Left renal pelvis (tissue), 4 donors: Measurements from ENCODE around the gene ARHGEF7. TPM values are rescaled to one million over a fixed set of nuclear protein-coding genes. Genes with fewer than 3 reads are reported as not detected.

Experiments
- DNase-seq, 4 donors: peaks; one replicate each; pipeline ENCODE4 v3.0.0-alpha.2; 2013; ENCODE audit warnings: low read depth in 4 of 4, low spot score in 3 of 4
- polyA plus RNA-seq, 4 donors: library from polyadenylated mRNA; unstranded; fragments of 120-200 nt; gene quantifications; one replicate each; pipeline ENCODE4 v1.2.1, GENCODE V29; 2013; ENCODE audit not compliant: insufficient read length in 4 of 4

The ARHGEF7 gene
- polyA plus RNA-seq, 4 donors = 65.6 to 89.0 (median 71.8) TPM

DNA sequence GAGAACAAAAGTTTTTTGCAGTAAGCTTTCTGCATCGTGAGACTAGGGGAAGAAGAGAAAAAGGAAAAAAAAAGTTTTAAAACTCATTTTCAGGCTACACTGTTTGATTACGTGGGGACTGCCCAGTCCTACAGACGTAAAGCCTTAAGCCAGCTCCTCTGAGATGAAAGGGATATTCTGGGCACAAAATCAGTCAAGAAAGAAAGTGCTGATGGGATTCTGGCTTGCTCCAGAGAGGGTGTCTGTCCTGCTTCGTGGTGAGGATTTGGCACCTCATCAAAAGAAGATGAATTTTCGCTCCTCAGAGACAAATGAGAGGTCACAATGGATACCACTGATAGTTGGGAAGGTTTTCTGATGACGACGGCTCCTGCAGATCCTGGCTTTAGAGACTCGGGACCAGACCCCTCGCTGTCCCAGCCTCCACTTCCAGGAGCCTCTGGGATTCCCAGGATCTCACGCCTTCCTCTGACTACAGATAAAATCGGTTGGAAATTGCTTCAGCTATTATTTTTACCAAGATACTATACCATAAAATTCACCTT, 215.0 kb downstream of the ARHGEF7 start:
- no peak for DNase-seq

DNA sequence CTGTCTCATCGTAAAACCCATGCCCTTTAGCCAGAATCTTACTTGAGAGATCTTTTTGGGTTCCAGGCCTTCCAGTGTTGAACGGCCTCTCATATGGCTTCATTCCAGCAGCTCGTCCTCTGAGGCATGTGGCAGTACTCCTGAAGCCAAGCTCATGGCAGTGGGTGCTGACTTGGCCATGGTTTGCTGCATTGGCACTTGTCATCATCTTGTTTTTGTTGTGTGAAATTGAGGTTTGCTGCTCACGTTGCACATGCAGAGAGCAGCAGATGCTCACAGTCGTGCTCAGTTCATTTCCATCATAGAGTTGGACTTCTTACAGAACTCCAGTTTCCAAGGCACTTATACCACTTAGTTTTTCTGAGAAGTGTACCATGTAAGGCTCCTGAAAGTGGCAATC, 220.2 kb downstream of the ARHGEF7 start:
- no peak for DNase-seq

DNA sequence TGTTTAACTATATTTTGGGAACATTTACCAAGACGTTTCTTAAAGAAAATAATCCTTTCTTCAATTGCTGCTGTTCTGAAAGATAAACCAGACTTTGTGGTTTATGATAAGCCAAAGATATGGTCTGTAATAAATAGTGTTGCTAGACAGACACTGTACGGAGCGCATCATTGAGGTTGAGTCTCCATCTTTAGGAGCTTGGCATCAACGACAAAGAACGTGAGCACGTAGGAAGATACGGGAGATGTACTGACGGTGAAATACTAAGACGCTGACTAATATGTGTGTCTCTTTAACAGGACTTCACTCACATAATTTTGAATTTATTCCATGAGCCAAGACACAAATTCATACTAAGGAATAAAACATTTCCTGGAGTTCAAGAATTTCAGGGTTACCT, 221.6 kb downstream of the ARHGEF7 start:
- DNase-seq = no peak

DNA sequence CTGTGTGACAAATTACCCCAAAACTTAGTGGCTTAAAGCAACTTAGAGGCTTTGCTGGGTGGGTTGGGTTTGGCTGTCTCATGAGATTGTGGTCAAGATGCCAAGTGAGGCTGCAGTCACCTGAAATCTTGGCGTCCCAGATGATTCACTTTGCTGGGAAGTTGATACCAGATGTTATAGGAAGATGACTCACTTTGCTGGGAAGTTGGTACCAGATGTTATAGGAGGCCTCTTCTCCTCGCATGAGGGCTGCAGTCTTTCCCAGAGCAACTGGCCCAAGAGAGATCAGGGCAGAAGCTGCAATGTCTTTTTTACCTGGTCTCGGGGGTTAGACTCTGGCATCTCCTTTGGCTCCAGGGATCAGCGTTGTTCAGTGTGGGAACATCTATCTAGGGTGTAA, 222.1 kb downstream of the ARHGEF7 start:
- no peak for DNase-seq

DNA sequence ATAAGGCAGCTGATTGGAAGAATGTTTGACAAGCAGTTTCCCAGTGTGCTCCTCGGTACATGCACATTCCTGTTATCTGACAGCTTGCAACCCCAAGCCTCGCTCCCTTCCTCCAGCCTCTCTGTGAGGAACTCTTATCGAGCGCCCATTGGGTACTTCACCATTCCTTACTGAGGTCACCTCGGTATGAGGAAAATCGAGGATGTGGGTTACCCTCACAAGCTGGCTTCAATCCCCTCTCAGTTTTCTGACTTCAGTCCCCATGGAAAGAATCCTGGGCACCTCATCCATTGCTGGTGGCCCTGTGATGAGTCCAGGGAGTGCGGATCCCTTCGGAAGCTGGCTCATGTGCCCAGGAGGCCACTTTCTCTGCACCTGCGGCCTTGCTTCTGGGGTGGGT, 222.6 kb downstream of the ARHGEF7 start:
- DNase-seq = no peak

DNA sequence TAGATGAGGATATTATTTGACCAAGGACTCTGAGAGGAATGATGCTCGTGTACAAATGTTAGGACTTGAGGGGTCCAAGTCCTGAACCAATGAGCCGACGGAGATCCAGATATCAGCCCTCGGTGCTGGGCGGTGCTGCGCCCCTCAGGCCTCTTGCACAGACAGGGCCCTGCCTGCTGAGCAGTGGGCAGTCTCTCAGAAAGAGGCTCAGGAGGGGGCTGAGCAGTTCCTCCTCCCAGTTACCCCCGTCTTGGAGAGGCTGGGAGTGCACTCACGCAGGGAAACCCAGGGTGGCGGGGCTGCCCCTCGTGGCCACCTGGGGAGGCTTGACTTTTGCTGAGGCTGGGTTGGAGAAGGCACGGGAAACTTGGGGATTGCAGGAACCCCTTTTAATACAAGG, 223.7 kb downstream of the ARHGEF7 start:
- no peak for DNase-seq

DNA sequence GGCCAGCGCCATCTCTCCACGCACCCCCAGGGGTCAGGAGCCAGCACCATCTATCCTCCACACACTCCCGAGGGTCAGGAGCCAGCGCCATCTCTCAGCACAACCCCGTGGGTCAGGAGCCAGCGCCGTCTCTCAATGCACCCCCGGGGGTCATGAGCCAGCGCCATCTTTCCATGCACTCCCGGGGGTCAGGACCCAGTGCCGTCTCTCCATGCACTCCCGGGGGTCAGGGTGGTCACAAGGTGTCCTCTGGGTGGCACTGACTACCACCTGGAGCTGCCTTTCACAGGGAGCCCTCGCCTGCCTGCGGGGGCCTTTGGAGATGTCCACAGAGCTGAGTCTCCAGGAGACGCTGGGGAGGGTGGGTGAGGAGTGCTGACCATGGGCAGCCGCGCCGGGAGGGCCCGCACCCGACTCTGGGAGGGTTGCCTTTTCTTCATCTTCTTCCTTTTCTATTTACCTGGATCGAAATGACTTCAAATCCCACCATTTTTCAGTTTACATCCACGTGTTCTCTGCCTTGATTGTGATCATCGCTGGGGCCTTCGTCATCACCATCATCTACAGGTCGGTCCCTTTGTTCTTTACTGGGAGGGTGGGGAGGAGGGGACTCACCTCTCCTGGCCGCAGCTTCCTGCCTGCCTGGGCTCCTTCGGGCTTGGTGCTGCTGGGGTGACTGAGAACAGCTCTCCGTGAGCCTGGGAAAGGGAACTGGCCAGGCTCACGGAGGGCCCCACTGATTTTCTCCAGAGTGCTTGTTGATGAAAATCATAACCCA, 224.4 kb downstream of the ARHGEF7 start:
- no peak for DNase-seq

DNA sequence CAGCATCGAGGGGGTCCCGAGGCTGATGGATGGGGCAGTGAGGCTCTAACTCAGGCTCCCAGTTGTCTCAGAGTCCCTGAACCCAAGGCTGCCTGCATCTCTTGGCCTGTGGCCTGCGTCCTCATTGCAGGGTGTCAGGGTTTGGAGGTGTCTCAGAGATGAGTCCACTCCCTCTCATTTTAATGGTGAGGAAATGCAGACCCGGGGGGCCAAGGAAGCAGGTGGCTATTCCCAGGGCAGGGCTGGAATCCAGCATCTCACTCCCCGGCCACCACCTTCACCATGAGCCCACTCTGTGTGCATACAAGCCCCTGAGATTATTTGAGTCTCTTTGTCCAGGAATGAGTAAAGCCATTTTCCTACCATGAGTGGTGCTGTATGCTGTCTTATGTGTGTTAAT, 226.8 kb downstream of the ARHGEF7 start:
- no peak for DNase-seq

DNA sequence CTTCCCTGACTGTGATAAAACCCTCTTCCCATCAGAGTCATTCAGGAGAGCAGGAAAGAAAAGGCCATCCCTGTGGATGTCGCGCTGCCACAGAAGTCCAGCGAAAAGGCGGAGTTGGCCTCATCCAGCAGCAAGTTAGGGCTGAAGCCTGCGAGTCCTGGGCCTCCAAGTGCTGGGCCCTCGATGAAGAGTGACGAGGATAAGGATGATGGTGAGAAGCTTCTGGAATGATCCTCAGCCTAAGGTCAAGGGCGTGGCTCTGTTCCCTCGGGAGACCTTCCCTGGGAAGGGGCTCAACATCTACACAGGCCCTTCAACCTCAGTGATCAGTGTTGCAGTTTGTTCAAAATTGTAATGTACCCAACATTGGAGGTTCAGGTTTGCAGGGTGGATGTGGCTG, 227.6 kb downstream of the ARHGEF7 start:
- no peak for DNase-seq

DNA sequence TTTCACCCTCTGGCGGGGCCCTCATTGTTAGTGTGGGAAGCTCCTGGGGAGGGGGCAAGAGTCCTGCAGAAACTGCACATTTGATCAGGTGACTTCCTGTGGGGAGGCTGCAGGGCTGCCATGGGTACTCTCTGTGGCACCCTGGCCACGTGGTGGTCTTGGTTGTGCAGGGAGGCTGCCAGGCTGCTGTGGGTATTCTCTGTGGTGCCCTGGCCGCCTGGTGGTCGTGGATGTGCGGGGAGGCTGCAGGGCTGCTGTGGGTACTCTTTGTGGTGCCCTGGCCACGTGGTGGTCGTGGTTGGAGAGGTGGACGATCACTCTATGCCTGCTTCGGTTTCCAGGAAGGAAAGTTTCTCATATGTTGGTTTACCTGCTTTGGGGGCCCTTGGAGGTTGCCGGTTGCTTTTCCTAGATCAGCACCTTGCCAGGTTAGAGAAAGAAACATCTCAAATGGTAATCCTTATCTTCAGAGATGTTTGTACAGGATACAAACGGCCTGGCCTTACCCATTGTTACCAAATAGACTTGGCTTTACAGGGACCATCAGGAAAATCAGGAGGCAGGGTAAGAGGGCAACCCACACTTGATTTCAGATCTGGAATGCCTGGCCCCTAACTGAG, 228.2 kb downstream of the ARHGEF7 start:
- DNase-seq = no peak

DNA sequence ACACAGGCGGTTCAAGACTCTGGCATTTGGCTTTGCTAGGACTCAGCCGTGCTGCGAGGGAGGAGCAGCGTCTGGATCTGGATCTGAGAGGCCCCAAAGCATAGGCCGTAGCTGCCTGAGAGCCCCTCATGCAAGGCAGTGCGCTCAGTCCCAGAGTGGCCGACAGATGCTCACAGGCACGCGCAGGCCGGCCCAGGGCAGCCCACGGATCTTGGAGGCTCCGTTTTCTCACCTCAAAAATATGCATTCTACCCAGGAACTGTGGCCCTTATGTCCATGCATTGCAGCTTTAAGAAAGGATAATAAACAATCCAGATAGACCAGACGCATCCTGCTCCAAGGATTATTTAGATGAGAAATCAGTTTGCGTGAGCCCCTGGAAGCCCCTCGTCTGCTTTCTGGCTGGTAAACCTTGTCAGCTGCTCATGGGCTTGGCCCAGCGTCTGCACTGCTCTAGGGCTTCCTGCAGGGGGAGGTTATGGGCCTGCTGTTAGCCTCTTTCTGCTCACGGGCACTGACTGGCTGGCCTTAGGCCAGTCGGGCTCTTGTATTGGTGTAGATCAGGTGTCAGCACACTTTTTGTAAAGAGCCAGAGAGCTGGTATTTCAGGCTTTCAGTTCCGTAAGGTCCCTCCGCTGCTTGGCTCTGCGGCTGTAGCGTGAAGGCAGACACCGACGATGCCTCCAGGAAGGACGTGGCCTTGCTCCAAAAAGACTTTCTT, 229.5 kb downstream of the ARHGEF7 start:
- peak in 3 of 4 donors; percentile 0 to 47 (median 0) for DNase-seq

DNA sequence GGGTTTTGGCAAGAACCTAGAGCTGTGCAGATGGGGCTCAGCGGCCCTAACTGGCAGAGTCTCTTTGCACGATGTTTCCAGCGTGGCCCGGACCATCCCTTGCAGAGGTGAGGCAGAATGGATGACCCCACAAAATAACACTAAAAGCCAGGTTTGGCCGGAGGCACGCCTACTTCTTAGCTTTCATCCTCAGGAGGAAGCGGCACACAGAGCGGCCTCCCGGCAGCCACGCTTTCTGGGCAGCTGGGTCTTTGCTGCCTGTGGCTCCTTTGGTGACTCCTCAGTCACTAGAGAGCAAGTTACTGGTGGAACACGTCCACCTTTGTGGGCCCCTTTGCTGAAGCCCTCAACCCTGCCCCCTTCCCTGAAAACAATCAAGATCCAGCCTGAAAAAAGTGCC, 230.6 kb downstream of the ARHGEF7 start:
- DNase-seq = no peak

DNA sequence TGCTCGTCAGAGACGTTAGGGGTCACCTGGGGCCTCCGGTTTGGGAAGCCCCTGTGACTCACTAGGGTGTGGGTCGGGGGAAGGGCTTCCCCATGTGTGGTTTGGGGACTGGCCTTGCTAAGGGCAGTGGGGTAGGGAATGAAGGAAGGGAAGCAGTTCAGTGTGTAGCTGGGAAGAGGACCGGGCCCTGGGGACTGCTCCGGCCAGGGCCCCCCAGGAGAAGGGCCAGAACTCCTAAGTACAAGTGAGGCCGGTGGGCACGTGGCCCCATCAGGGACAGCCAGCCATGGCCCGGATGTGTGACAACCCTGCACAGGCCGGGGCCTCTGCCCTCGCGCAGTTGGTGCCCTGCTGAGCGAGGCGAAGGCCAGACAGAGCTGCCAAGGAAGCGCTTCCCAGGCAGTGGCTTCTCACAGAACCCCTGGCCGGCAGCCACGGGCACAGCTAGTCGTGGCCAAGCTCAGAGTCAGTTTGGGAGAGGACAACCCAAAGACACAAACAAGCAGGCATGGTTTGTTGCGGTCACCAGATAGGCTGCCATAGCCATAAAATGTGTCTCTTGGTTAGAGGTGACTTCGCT, 231.1 kb downstream of the ARHGEF7 start:
- no peak for DNase-seq

DNA sequence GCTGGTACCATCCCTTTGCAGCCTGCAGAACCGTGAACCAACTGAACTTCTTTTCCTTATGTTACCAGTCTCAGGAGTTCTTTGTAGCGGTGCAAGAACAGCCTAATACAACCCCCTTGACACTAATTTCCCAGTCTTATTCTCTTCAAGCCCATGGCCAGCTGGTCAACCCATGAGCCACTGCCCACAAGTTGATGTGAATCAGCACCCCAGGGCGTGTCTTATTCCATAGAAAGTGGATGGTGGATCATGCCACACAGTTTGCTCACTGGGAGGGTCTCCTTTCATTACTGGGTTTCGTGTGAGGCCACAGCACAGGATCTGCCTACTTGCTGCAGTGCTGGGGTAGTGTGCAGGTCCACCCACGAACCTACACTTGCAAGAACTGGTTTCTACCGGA, 232.3 kb downstream of the ARHGEF7 start:
- DNase-seq = no peak

DNA sequence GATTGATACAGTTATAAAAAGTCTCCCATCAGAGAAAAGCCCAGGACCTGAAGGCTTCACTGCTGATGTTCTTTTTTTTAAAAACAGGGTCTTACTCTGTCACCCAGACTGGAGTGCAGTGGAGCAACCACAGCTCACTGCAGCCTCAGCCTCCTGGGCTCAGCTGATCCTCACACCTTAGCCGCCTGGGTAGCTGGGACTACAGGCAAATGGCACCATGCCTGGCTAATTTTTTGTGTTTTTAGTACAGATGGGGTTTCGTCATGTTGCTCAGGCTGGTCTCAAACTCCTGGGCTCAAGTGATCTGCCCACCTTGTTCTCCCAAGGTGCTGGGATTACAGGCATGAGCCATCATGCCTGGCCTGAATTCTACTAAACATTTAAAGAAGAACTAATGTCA, 238.4 kb downstream of the ARHGEF7 start:
- no peak for DNase-seq

DNA sequence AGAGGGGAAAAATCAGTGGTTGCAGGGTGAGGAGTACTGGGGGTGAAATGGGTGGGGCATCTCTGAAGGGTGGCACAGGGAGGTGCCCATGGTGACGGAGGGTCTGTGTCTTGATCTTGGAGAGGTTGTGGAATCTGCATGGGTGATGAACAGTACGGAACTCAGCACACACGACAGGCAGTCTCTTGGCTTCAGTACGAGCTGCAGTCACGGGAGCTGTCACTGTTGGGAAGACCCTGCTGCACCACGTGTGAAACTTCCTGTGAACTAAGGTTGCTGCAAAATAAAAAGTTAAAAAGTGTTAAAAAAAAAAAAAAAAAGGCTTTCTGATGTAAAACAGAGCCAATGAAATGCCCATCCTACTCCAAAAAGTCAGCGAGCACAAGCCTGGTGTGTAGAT, 239.7 kb downstream of the ARHGEF7 start:
- no peak for DNase-seq

Other genes with a start within 250 kb of the ARHGEF7 start
- gene ANKRD10, start 200.2 kb upstream of the ARHGEF7 start, polyA plus RNA-seq = 100 to 1,000 TPM; 236 to 381 (median 251) TPM
- under 1 TPM in 3 of 4 donors, not detected in 1; 0.36 to 0.49 (median 0.48) TPM for gene TEX29, start 205.3 kb downstream of the ARHGEF7 start, polyA plus RNA-seq